GM21381 (cell line): ENCODE data around the gene KLHL29.

ENCODE experiments used
- ATAC-seq: cut with Tn5 transposase; IDR thresholded peaks from one replicate; pipeline ENCODE4 v1.9.1; 2021; ENCODE audit warnings: mild to moderate bottlenecking, moderate library complexity; ENCODE audit not compliant: unreplicated experiment

The KLHL29 gene

GRCh38 chr2:23544589-23545295 is 159.8 kb downstream of the KLHL29 start:
- ATAC-seq = no peak

- no peak for ATAC-seq
These were observed 160.4 kb downstream of the KLHL29 start for GRCh38 chr2:23545396-23545795.

- no peak for ATAC-seq
These were observed 160.8 kb downstream of the KLHL29 start for GRCh38 chr2:23545811-23546210.

GRCh38 chr2:23546913-23547312 is 161.9 kb downstream of the KLHL29 start:
- ATAC-seq = no peak

- ATAC-seq = no peak
These were observed 162.7 kb downstream of the KLHL29 start for GRCh38 chr2:23547725-23548124.

- no peak for ATAC-seq
These were observed 163.3 kb downstream of the KLHL29 start for GRCh38 chr2:23548143-23548769.

GRCh38 chr2:23549051-23549450 is 164.1 kb downstream of the KLHL29 start:
- ATAC-seq = no peak

- ATAC-seq = no peak
These were observed 165.0 kb downstream of the KLHL29 start for GRCh38 chr2:23549821-23550530.

GRCh38 chr2:23550553-23550952 is 165.6 kb downstream of the KLHL29 start:
- no peak for ATAC-seq

GRCh38 chr2:23551875-23552274 is 166.9 kb downstream of the KLHL29 start:
- no peak for ATAC-seq

- ATAC-seq = no peak
These were observed 168.6 kb downstream of the KLHL29 start for GRCh38 chr2:23553561-23553960.

GRCh38 chr2:23554054-23554697 is 169.2 kb downstream of the KLHL29 start:
- ATAC-seq = no peak

- ATAC-seq = no peak
These were observed 171.0 kb downstream of the KLHL29 start for GRCh38 chr2:23555944-23556343.

- ATAC-seq = no peak
These were observed 171.9 kb downstream of the KLHL29 start for GRCh38 chr2:23556929-23557328.

GRCh38 chr2:23557455-23557854 is 172.5 kb downstream of the KLHL29 start:
- ATAC-seq = no peak

- ATAC-seq = no peak
These were observed 174.7 kb downstream of the KLHL29 start for GRCh38 chr2:23559561-23560239.

- ATAC-seq = no peak
These were observed 176.1 kb downstream of the KLHL29 start for GRCh38 chr2:23561088-23561487.

GRCh38 chr2:23561544-23561943 is 176.6 kb downstream of the KLHL29 start:
- no peak for ATAC-seq

- no peak for ATAC-seq
These were observed 177.2 kb downstream of the KLHL29 start for GRCh38 chr2:23562143-23562542.

GRCh38 chr2:23563151-23563550 is 178.2 kb downstream of the KLHL29 start:
- ATAC-seq = no peak
